Activated naive CD8-positive, alpha-beta T cell treated with anti-CD3 and anti-CD28 coated beads, Interleukin-2, amount 10 ng/mL, durations not matched to agents 7 days and 5 days (primary cell): Measurements from ENCODE around the gene VEGFB. TPM values are rescaled to one million over a fixed set of nuclear protein-coding genes. Genes with fewer than 3 reads are reported as not detected.
A peak's percentile ranks its signal among the peaks of the same experiment; 100 is the strongest.

Source experiments
- ATAC-seq: fragments of 150-1000 bp; cut with Tn5 transposase; one replicate; pipeline ENCODE4 v1.10.0; 2021; ENCODE audit warnings: low read depth, moderate library complexity
- POLR2A ChIA-PET: fragments of 350-600 bp; sonication (Branson Sonifier 250); formaldehyde crosslinking; loops from one replicate; lab custom pipeline; 2021; ENCODE audit warnings: antibody characterized with exemption; lab: Charles Lee
- DNase-seq: peaks from one replicate; pipeline ENCODE4 v3.0.0; 2021
- H3K27ac Mint-ChIP-seq: one replicate; pipeline ENCODE4 v1.8.0; 2022; ENCODE audit warnings: mild to moderate bottlenecking, mixed read lengths
- H3K27me3 Mint-ChIP-seq: one replicate; pipeline ENCODE4 v1.8.0; 2022; ENCODE audit warnings: mild to moderate bottlenecking, moderate library complexity, mixed read lengths
- H3K36me3 Mint-ChIP-seq: one replicate; pipeline ENCODE4 v1.8.0; 2021; ENCODE audit warnings: mild to moderate bottlenecking, mixed read lengths
- H3K4me1 Mint-ChIP-seq: one replicate; pipeline ENCODE4 v1.8.0; 2021; ENCODE audit warnings: mixed read lengths
- H3K4me3 Mint-ChIP-seq: one replicate; pipeline ENCODE4 v1.8.0; 2022; ENCODE audit warnings: mild to moderate bottlenecking, moderate library complexity, mixed read lengths
- H3K9me3 Mint-ChIP-seq: one replicate; pipeline ENCODE4 v1.8.0; 2021; ENCODE audit warnings: mixed read lengths
- total RNA-seq, 2 experiments: library from RNA; stranded (reverse); gene quantifications; one replicate each; pipeline ENCODE4 v1.2.3, GENCODE V29; 2021

Gene VEGFB
- total RNA-seq, 2 experiments from 2014 or later = 93.4 to 98.8 TPM

- H3K4me3 Mint-ChIP-seq = peak overlapping the region; percentile 67
- POLR2A ChIA-PET = interaction anchor here (0.6 to 17.3 kb wide), 9 partner anchors 13 to 113 kb away, joined by 3 to 419 read pairs (median 76); partner anchors contain the start of genes DNAJC4, ESRRA, FKBP2 and NUDT22
- H3K27ac Mint-ChIP-seq = peak overlapping the region; percentile 87
- DNase-seq = peak; percentile 76
- peak; percentile 39 for ATAC-seq
- no peaks in the 10 kb centered on the region for H3K9me3 Mint-ChIP-seq
- H3K36me3 Mint-ChIP-seq = peaks cover 39% of the 10 kb centered on the region
- H3K27me3 Mint-ChIP-seq = no peaks in the 10 kb centered on the region
- H3K4me1 Mint-ChIP-seq = peaks cover 34% of the 10 kb centered on the region
Observed at GRCh38 chr11:64204464-64204989, 29.9 kb upstream of the VEGFB start.

GRCh38 chr11:64206457-64207255, 27.7 kb upstream of the VEGFB start, which contains the start of gene FERMT3:
Gene FERMT3, plus strand, starts transcription at chr11:64206721. Its CDS starts 644 bp downstream, at chr11:64207365.
- no peaks in the 10 kb centered on the region for H3K9me3 Mint-ChIP-seq
- peaks cover 28% of the 10 kb centered on the region for H3K4me1 Mint-ChIP-seq
- POLR2A ChIA-PET = interaction anchor here (0.6 to 17.3 kb wide), 18 partner anchors 16 to 1366 kb away, joined by 3 to 419 read pairs (median 8); partner anchors contain the start of genes BAD, CCDC88B, DNAJC4 and ESRRA
- ATAC-seq = peak; percentile 74
- H3K27ac Mint-ChIP-seq = peak within 1 kb of the TSS; percentile 94
- H3K4me3 Mint-ChIP-seq = peak within 1 kb of the TSS; percentile 92
- peak; percentile 82 for DNase-seq
- no peaks in the 10 kb centered on the region for H3K27me3 Mint-ChIP-seq
- H3K36me3 Mint-ChIP-seq = peaks cover 33% of the 10 kb centered on the region

GRCh38 chr11:64207256-64208085, 26.9 kb upstream of the VEGFB start:
- H3K27ac Mint-ChIP-seq = peak overlapping the region; percentile 94
- H3K27me3 Mint-ChIP-seq = no peaks in the 10 kb centered on the region
- peak; percentile 84 for DNase-seq
- H3K36me3 Mint-ChIP-seq = peaks cover 32% of the 10 kb centered on the region
- peak; percentile 76 for ATAC-seq
- peak overlapping the region; percentile 92 for H3K4me3 Mint-ChIP-seq
- peaks cover 32% of the 10 kb centered on the region for H3K4me1 Mint-ChIP-seq
- POLR2A ChIA-PET = interaction anchor here (0.8 to 17.3 kb wide), 13 partner anchors 16 to 1366 kb away, joined by 3 to 419 read pairs (median 13); partner anchors contain the start of genes BAD, CCDC88B, DNAJC4 and ESRRA
- H3K9me3 Mint-ChIP-seq = no peaks in the 10 kb centered on the region

GRCh38 chr11:64208086-64208795, 26.1 kb upstream of the VEGFB start:
- peaks cover 35% of the 10 kb centered on the region for H3K36me3 Mint-ChIP-seq
- POLR2A ChIA-PET = interaction anchor here (1.0 to 17.3 kb wide), 12 partner anchors 17 to 1367 kb away, joined by 3 to 419 read pairs (median 18); partner anchors contain the start of genes BAD, CCDC88B, DNAJC4 and ESRRA
- H3K27ac Mint-ChIP-seq = peak overlapping the region; percentile 94
- peaks cover 32% of the 10 kb centered on the region for H3K4me1 Mint-ChIP-seq
- peak overlapping the region; percentile 92 for H3K4me3 Mint-ChIP-seq
- ATAC-seq = no peak
- DNase-seq = no peak
- no peaks in the 10 kb centered on the region for H3K9me3 Mint-ChIP-seq
- no peaks in the 10 kb centered on the region for H3K27me3 Mint-ChIP-seq

GRCh38 chr11:64208796-64209562, 25.4 kb upstream of the VEGFB start:
- POLR2A ChIA-PET = interaction anchor here (3.6 to 17.3 kb wide), 5 partner anchors 18 to 108 kb away, joined by 23 to 419 read pairs (median 106); partner anchors contain the start of genes DNAJC4, FKBP2, NUDT22 and PPP1R14B
- DNase-seq (no peak), ATAC-seq (no peak)
- no peaks in the 10 kb centered on the region for H3K27me3 Mint-ChIP-seq
- H3K4me1 Mint-ChIP-seq = peaks cover 27% of the 10 kb centered on the region
- peaks cover 34% of the 10 kb centered on the region for H3K36me3 Mint-ChIP-seq
- no peaks in the 10 kb centered on the region for H3K9me3 Mint-ChIP-seq
- H3K4me3 Mint-ChIP-seq = peak overlapping the region; percentile 92
- peak overlapping the region; percentile 94 for H3K27ac Mint-ChIP-seq

- no peak for DNase-seq
- peak overlapping the region; percentile 94 for H3K27ac Mint-ChIP-seq
- H3K4me1 Mint-ChIP-seq = peaks cover 21% of the 10 kb centered on the region
- H3K9me3 Mint-ChIP-seq = no peaks in the 10 kb centered on the region
- H3K36me3 Mint-ChIP-seq = peaks cover 30% of the 10 kb centered on the region
- ATAC-seq = no peak
- POLR2A ChIA-PET = interaction anchor here (6.6 to 17.3 kb wide), 3 partner anchors 18 to 35 kb away, joined by 106 to 419 read pairs (median 246); partner anchors contain the start of genes DNAJC4, FKBP2, NUDT22 and PPP1R14B
- no peak overlapping the region for H3K4me3 Mint-ChIP-seq
- H3K27me3 Mint-ChIP-seq = no peaks in the 10 kb centered on the region
Observed at GRCh38 chr11:64209563-64209843, 24.9 kb upstream of the VEGFB start.

GRCh38 chr11:64210301-64211020, 23.9 kb upstream of the VEGFB start:
- ATAC-seq = no peak
- Mint-ChIP-seq H3K36me3 (peaks cover 34% of the 10 kb centered on the region), H3K27ac (no peak overlapping the region), H3K27me3 (no peaks in the 10 kb centered on the region), H3K9me3 (no peaks in the 10 kb centered on the region), H3K4me1 (peaks cover 21% of the 10 kb centered on the region), H3K4me3 (no peak overlapping the region)
- no peak for DNase-seq
- POLR2A ChIA-PET = interaction anchor here (6.6 to 17.3 kb wide), 3 partner anchors 17 to 34 kb away, joined by 106 to 419 read pairs (median 246); partner anchors contain the start of genes DNAJC4, FKBP2, NUDT22 and PPP1R14B

- Mint-ChIP-seq H3K27ac (no peak overlapping the region), H3K27me3 (no peaks in the 10 kb centered on the region), H3K36me3 (peaks cover 32% of the 10 kb centered on the region), H3K4me1 (peaks cover 15% of the 10 kb centered on the region), H3K4me3 (no peak overlapping the region), H3K9me3 (no peaks in the 10 kb centered on the region)
- POLR2A ChIA-PET = interaction anchor here (11.8 to 17.3 kb wide), 2 partner anchors 16 to 20 kb away, joined by 246 to 419 read pairs; partner anchors contain the start of genes DNAJC4, NUDT22, STIP1 and TRPT1
- no peak for ATAC-seq
- DNase-seq = no peak
Observed at GRCh38 chr11:64211181-64211872, 23.1 kb upstream of the VEGFB start.

- POLR2A ChIA-PET = interaction anchor here (0.7 to 26.2 kb wide), 4 partner anchors 7 to 54 kb away, joined by 3 to 419 read pairs (median 212); partner anchors contain the start of genes DNAJC4, FERMT3, NUDT22 and TRPT1
- ATAC-seq (no peak), DNase-seq (no peak)
- H3K27me3 Mint-ChIP-seq = no peaks in the 10 kb centered on the region
- H3K4me1 Mint-ChIP-seq = peaks cover 9% of the 10 kb centered on the region
- no peaks in the 10 kb centered on the region for H3K9me3 Mint-ChIP-seq
- no peak overlapping the region for H3K4me3 Mint-ChIP-seq
- H3K36me3 Mint-ChIP-seq = peaks cover 29% of the 10 kb centered on the region
- no peak overlapping the region for H3K27ac Mint-ChIP-seq
Observed at GRCh38 chr11:64216879-64217278, 17.5 kb upstream of the VEGFB start.

- H3K9me3 Mint-ChIP-seq = no peaks in the 10 kb centered on the region
Observed at GRCh38 chr11:64218628-64219353, 15.6 kb upstream of the VEGFB start.

More at GRCh38 chr11:64218628-64219353, 15.6 kb upstream of the VEGFB start:
- H3K4me3 Mint-ChIP-seq = no peak overlapping the region
- POLR2A ChIA-PET = interaction anchor here (0.9 to 26.2 kb wide), 4 partner anchors 8 to 26 kb away, joined by 3 to 419 read pairs (median 212); partner anchors contain the start of genes DNAJC4, FERMT3, NUDT22 and TRPT1
- peaks cover 4% of the 10 kb centered on the region for H3K4me1 Mint-ChIP-seq
- ATAC-seq = no peak
- no peak for DNase-seq
- no peaks in the 10 kb centered on the region for H3K27me3 Mint-ChIP-seq
- H3K27ac Mint-ChIP-seq = peak overlapping the region; percentile 9
- H3K36me3 Mint-ChIP-seq = peaks cover 21% of the 10 kb centered on the region
